GM12878 (cell line): Measurements from ENCODE around the gene USP21. TPM values are rescaled to one million over a fixed set of nuclear protein-coding genes. Genes with fewer than 3 reads are reported as not detected.
A peak's percentile ranks its signal among the peaks of the same experiment; 100 is the strongest.

Experiments
- ASH2L ChIP-seq: fragments of 300-600, 200-600 bp; sonication (generic); IDR thresholded peaks from 2 replicates; pipeline ENCODE4 v1.6.1; 2017; ENCODE audit warnings: low read depth, mild to moderate bottlenecking, borderline replicate concordance
- BCLAF1 ChIP-seq: fragments of 450-650 bp; IDR thresholded peaks from 2 replicates; pipeline ENCODE4 v1.6.1; 2017; ENCODE audit warnings: antibody characterized with exemption, mild to moderate bottlenecking, moderate library complexity
- BHLHE40 ChIP-seq, 2 experiments: fragments of 450-650 bp in 1 of 2; IDR thresholded peaks; 2 replicates each; pipeline ENCODE4 v1.6.1; 2011 to 2017; ENCODE audit warnings: low read depth in 2 of 2, borderline replicate concordance in 1 of 2, improper control_type of control experiment in 1 of 2, low read length in 1 of 2, mild to moderate bottlenecking in 1 of 2
- CBFB ChIP-seq: IDR thresholded peaks from 2 replicates; pipeline ENCODE4 v1.6.1; 2016; ENCODE audit warnings: antibody characterized with exemption, low read depth
- CEBPZ ChIP-seq: fragments of 150-350 bp; IDR thresholded peaks from 2 replicates; pipeline ENCODE4 v1.6.1; 2016; ENCODE audit warnings: low read depth, low read length
- DPF2 ChIP-seq: fragments of 450-650 bp; IDR thresholded peaks from 2 replicates; pipeline ENCODE4 v1.6.1; 2017; ENCODE audit warnings: mild to moderate bottlenecking
- IKZF1 ChIP-seq: fragments of 450-650 bp; conservative IDR thresholded peaks from 2 replicates; pipeline ENCODE4 v1.6.1; 2017; ENCODE audit warnings: antibody characterized with exemption, mild to moderate bottlenecking
- JUNB ChIP-seq: IDR thresholded peaks from 2 replicates; pipeline ENCODE4 v1.6.1; 2016; ENCODE audit warnings: antibody characterized with exemption, mild to moderate bottlenecking
- KAT2A ChIP-seq: conservative IDR thresholded peaks from 2 replicates; pipeline ENCODE4 v1.6.1; 2011; ENCODE audit warnings: low read depth, low read length; ENCODE audit not compliant: control insufficient read depth
- NBN ChIP-seq: fragments of 450-650 bp; IDR thresholded peaks from 2 replicates; pipeline ENCODE4 v1.6.1; 2016
- PKNOX1 ChIP-seq: fragments of 450-650 bp; IDR thresholded peaks from 2 replicates; pipeline ENCODE4 v1.6.1; 2016; ENCODE audit warnings: mild to moderate bottlenecking
- PML ChIP-seq: IDR thresholded peaks from 2 replicates; pipeline ENCODE4 v1.6.1; 2012; ENCODE audit warnings: low read length, inconsistent platforms
- RUNX3 ChIP-seq: IDR thresholded peaks from 2 replicates; pipeline ENCODE4 v1.6.1; 2012; ENCODE audit warnings: low read length, inconsistent platforms
- SIX5 ChIP-seq: IDR thresholded peaks from 2 replicates; pipeline ENCODE4 v1.6.1; 2011; ENCODE audit warnings: mild to moderate bottlenecking, low read depth, low read length, moderate library complexity; ENCODE audit not compliant: severe bottlenecking
- YY1 ChIP-seq: IDR thresholded peaks from 2 replicates; pipeline ENCODE4 v1.6.1; 2011; ENCODE audit warnings: low read depth, mild to moderate bottlenecking, low read length
- ZBTB33 ChIP-seq: fragments of 450-650 bp; IDR thresholded peaks from 2 replicates; pipeline ENCODE4 v1.6.1; 2017; ENCODE audit warnings: mild to moderate bottlenecking
- ZNF384 ChIP-seq: IDR thresholded peaks from 2 replicates; pipeline ENCODE4 v1.6.1; 2012; ENCODE audit warnings: low read depth, mild to moderate bottlenecking, low read length, improper control_type of control experiment, borderline replicate concordance
- ZNF687 ChIP-seq: fragments of 450-650 bp; IDR thresholded peaks from 2 replicates; pipeline ENCODE4 v1.6.1; 2017; ENCODE audit warnings: mild to moderate bottlenecking, moderate library complexity
- polyA plus RNA-seq, 11 experiments: library from polyadenylated mRNA; depleted of rRNA in 4 of 11; unstranded in 6 of 11; stranded (reverse) in 5 of 11; fragments of >200 nt; fragmentation: Nextera tagmentation in 4 of 11; fragmentation: Illumina TruSeq in 1 of 11; extraction: Ambion mirVana in 4 of 11; extraction: Trizol in 1 of 11; gene quantifications; 1 replicate in 1 of 11; 2 replicates in 10 of 11; pipeline versions ENCODE4 v1.2.1 to v1.2.3, GENCODE V29; 2011 to 2016; ENCODE audit warnings: inconsistent platforms in 2 of 11, missing spikeins in 2 of 11, low read depth in 1 of 11
- total RNA-seq, 4 experiments: library from RNA; depleted of rRNA in 3 of 4; stranded (reverse); fragments of >200 nt in 3 of 4; fragmentation: Illumina TruSeq in 1 of 4; extraction: Trizol in 1 of 4; gene quantifications; 2 replicates each; pipeline versions ENCODE4 v1.2.1 to v1.2.3, GENCODE V29; 2013 to 2021

The USP21 gene
- total and polyA plus RNA-seq, 10 of the 15 experiments (the other 5 are each of a cell fraction or from before 2014, with no cell fraction given): 3.2 to 28.6 (median 16.6) TPM

DNA sequence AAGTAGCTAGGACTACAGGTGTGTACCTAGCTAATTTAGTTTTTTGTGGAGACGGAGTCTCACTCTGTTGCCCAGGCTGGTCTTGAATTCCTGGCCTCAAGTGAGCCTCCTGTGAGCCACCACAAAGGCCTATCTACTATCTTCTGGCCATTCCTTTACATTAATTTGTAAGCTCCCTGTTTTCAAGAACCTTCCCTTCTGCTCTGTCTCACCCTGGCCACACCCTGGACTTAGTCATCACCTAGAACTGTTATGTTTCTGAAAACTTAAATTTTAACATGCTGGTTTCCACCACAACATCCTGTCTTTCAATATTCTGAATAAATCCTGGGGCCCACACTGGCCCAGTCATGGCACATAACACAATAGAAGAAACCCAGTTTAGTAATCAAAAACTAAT is 22.9 kb downstream of the USP21 start (continued):
- no peak for TF ChIP-seq CEBPZ
- no peak for TF ChIP-seq BCLAF1
- no peak for TF ChIP-seq SIX5
- TF ChIP-seq BHLHE40 (IDR thresholded peaks at IDR 0.05; ENCODE audit: borderline replicate concordance in 1 of 2, low read depth in 2 of 2, low read length in 1 of 2): no peak
- TF ChIP-seq ZNF384: no peak
- no peak for TF ChIP-seq ASH2L
- TF ChIP-seq YY1: no peak
- no peak for TF ChIP-seq NBN
- no peak for TF ChIP-seq PML
- no peak for TF ChIP-seq ZBTB33
- peak; percentile 77 for TF ChIP-seq RUNX3
- no peak for TF ChIP-seq DPF2
- TF ChIP-seq PKNOX1: no peak
- no peak for TF ChIP-seq KAT2A
- TF ChIP-seq JUNB: peak; percentile 43; the same call in 1 of the 2 replicates
- TF ChIP-seq IKZF1: peak; percentile 10; the same call in 1 of the 2 replicates
- TF ChIP-seq ZNF687: 0 out of 2 replicates have a peak, but pooled peaks have one; percentile 49
- TF ChIP-seq CBFB: no peak
